BJ (cell line): ENCODE measurements around the gene MAN2B2. TPM values are rescaled to one million over a fixed set of nuclear protein-coding genes. Genes with fewer than 3 reads are reported as not detected.

Experiments
- CTCF ChIA-PET: fragments of 350-600 bp; formaldehyde crosslinking; extraction: SDS; loops from one replicate; lab custom pipeline; 2021; ENCODE audit warnings: antibody characterized with exemption, inconsistent platforms; lab: Yijun Ruan, JAX
- POLR2A ChIA-PET: fragments of 300-600 bp; sonication (Branson Sonifier 250); formaldehyde crosslinking; extraction: SDS; loops from one replicate; lab custom pipeline; 2021; ENCODE audit warnings: antibody characterized with exemption; lab: Charles Lee
- DNase-seq: peaks from one replicate; pipeline ENCODE4 v3.0.0-alpha.2; 2011; ENCODE audit warnings: low read depth
- H3K27me3 ChIP-seq: 2 replicates; pipeline ENCODE4 v1.6.0; 2011; ENCODE audit warnings: low read length; ENCODE audit not compliant: control insufficient read depth, insufficient read depth
- H3K36me3 ChIP-seq: 2 replicates; pipeline ENCODE4 v1.5.1; 2011; ENCODE audit warnings: low read length; ENCODE audit not compliant: control insufficient read depth, insufficient read depth
- H3K4me3 ChIP-seq: 2 replicates; pipeline ENCODE4 v1.5.1; 2011; ENCODE audit warnings: low read depth, mild to moderate bottlenecking, control low read depth, low read length
- CTCF ChIP-seq: IDR thresholded peaks from 2 replicates; pipeline ENCODE4 v1.5.1; 2011; ENCODE audit warnings: low read depth, mild to moderate bottlenecking, control low read depth, inconsistent platforms, low read length, moderate library complexity; ENCODE audit not compliant: insufficient read depth
- polyA plus RNA-seq: library from polyadenylated mRNA; depleted of rRNA; stranded (reverse); fragments of >200 nt; gene quantifications from 2 replicates; pipeline ENCODE4 v1.2.3, GENCODE V29; 2011

MAN2B2 gene
- polyA plus RNA-seq, 1 experiment, result 43.5 TPM

- Histone ChIP-seq H3K27me3 (no peaks in the 10 kb centered on the region), H3K36me3 (peaks cover 35% of the 10 kb centered on the region), H3K4me3 (no peak overlapping the region)
- TF ChIP-seq CTCF, result no peak
- POLR2A ChIA-PET, result interaction anchor here (0.7 kb wide), 1 partner anchor 57 kb away, joined by 3 read pairs; no protein-coding TSS in a partner anchor
- no peak for DNase-seq
- CTCF ChIA-PET, result no interaction called here
Observed at GRCh38 chr4:6612961-6613675, 38.1 kb downstream of the MAN2B2 start.

- no peak for DNase-seq
Observed at GRCh38 chr4:6613676-6614651, 39.0 kb downstream of the MAN2B2 start.

GRCh38 chr4:6614701-6615230 is 39.8 kb downstream of the MAN2B2 start:
- ChIA-PET POLR2A (no interaction called here), CTCF (no interaction called here)
- TF ChIP-seq CTCF, result no peak
- no peak for DNase-seq
- no peaks in the 10 kb centered on the region for H3K27me3 ChIP-seq
- H3K36me3 ChIP-seq, result peaks cover 33% of the 10 kb centered on the region
- no peak overlapping the region for H3K4me3 ChIP-seq

More at GRCh38 chr4:6613676-6614651, 39.0 kb downstream of the MAN2B2 start:
- ChIA-PET POLR2A (interaction anchor here (0.7 kb wide), 1 partner anchor 57 kb away, joined by 3 read pairs; no protein-coding TSS in a partner anchor), CTCF (no interaction called here)
- no peak overlapping the region for H3K4me3 ChIP-seq
- H3K27me3 ChIP-seq, result no peaks in the 10 kb centered on the region
- no peak for TF ChIP-seq CTCF
- peaks cover 34% of the 10 kb centered on the region for H3K36me3 ChIP-seq

- Histone ChIP-seq H3K4me3 (no peak overlapping the region), H3K36me3 (peaks cover 26% of the 10 kb centered on the region), H3K27me3 (no peaks in the 10 kb centered on the region)
- TF ChIP-seq CTCF, result no peak
- POLR2A ChIA-PET, result no interaction called here
- DNase-seq, result no peak
- CTCF ChIA-PET, result no interaction called here
Observed at GRCh38 chr4:6616087-6616995, 41.4 kb downstream of the MAN2B2 start.
